Spleen (tissue), 7 donors: ENCODE data around the gene HHAT.

Experiments used
- CTCF ChIP-seq, 11 experiments: fragments of 200-600 bp in 7 of 11; fragments of 450-650 bp in 4 of 11; sonication (generic) in 4 of 11; IDR thresholded peaks in 8 of 11; conservative IDR thresholded peaks in 3 of 11; 1 replicate in 7 of 11; 2 replicates in 4 of 11; pipeline versions ENCODE4 v1.4.0 to v1.8.0; 2016 to 2021; ENCODE audit warnings: antibody characterized with exemption in 11 of 11, inconsistent platforms in 4 of 11, mild to moderate bottlenecking in 1 of 11
- POLR2AphosphoS5 ChIP-seq, 3 donors: sonication (generic); formaldehyde crosslinking; IDR thresholded peaks; one replicate each; pipeline ENCODE4 v1.5.1; 2017; ENCODE audit warnings: antibody characterized with exemption in 3 of 3
- donor health status: DM: no; HTN: no; CAD: no; lungs with moderate emphysema.
- donor health status: DM: no; HTN: no; CAD: no.
- donor health status: DM: no; HTN: no; CAD: no.

- no peak for TF ChIP-seq CTCF (IDR thresholded peaks at IDR 0.05 in 8 of 11, conservative IDR thresholded peaks at IDR 0.05 in 3 of 11)
- TF ChIP-seq POLR2AphosphoS5 (IDR thresholded peaks at IDR 0.05), result no peak
Measured at GRCh38 chr1:210723646-210724045, 394.9 kb downstream of the HHAT start.
